Neural cell (in vitro differentiated cells): ENCODE measurements around the gene MICB. TPM values are rescaled to one million over a fixed set of nuclear protein-coding genes. Genes with fewer than 3 reads are reported as not detected.
"Not testable (repeated sequence)": the region's sequence is repeated elsewhere in the genome, so short reads cannot be mapped to it uniquely, and the experiment has no call there.

Experiments used
- H2AFZ ChIP-seq: fragments of 200-600, 300-800 bp; sonication (generic), shearing (Covaris generic); 2 replicates; pipeline ENCODE4 v1.6.0; 2014; ENCODE audit warnings: low read depth, mild to moderate bottlenecking, antibody characterized with exemption, low read length, moderate library complexity
- H3F3A ChIP-seq: fragments of 200-600 bp; shearing (Covaris generic); 2 replicates; pipeline ENCODE4 v1.6.1; 2016; ENCODE audit warnings: mild to moderate bottlenecking, moderate library complexity, mixed read lengths, antibody characterized with exemption, low read length; ENCODE audit not compliant: insufficient read depth, poor library complexity, severe bottlenecking
- H3K27ac ChIP-seq: fragments of 200-600, 300-800 bp; sonication (generic), shearing (Covaris generic); 2 replicates; pipeline ENCODE4 v1.5.1; 2014; ENCODE audit warnings: mild to moderate bottlenecking, low read length, moderate library complexity
- H3K27me3 ChIP-seq: fragments of 300-800, 200-600 bp; sonication (generic), shearing (Covaris generic); 2 replicates; pipeline ENCODE4 v1.6.0; 2014; ENCODE audit warnings: mild to moderate bottlenecking, low read depth, low read length, moderate library complexity; ENCODE audit not compliant: insufficient read depth
- H3K36me3 ChIP-seq: fragments of 300-800, 200-600 bp; sonication (generic), shearing (Covaris generic); 2 replicates; pipeline ENCODE4 v1.5.1; 2014; ENCODE audit warnings: mild to moderate bottlenecking, antibody characterized with exemption, low read length, moderate library complexity; ENCODE audit not compliant: insufficient read depth
- H3K4me2 ChIP-seq: fragments of 300-800, 200-600 bp; sonication (generic), shearing (Covaris generic); 2 replicates; pipeline ENCODE4 v1.6.0; 2014; ENCODE audit warnings: mild to moderate bottlenecking, low read length
- H3K4me3 ChIP-seq: fragments of 300-800, 200-600 bp; sonication (generic), shearing (Covaris generic); 2 replicates; pipeline ENCODE4 v1.5.1; 2014; ENCODE audit warnings: mild to moderate bottlenecking, low read length, moderate library complexity
- H3K79me2 ChIP-seq: fragments of 200-600 bp; shearing (Covaris generic); replicated peaks from 2 replicates; pipeline ENCODE4 v1.6.0; 2014; ENCODE audit warnings: mild to moderate bottlenecking, low read length, moderate library complexity; ENCODE audit not compliant: insufficient read depth
- H3K9ac ChIP-seq: fragments of 300-800, 200-600 bp; sonication (generic), shearing (Covaris generic); 2 replicates; pipeline ENCODE4 v1.6.1; 2016; ENCODE audit warnings: mild to moderate bottlenecking, low read length, mixed read lengths
- H3K9me2 ChIP-seq: fragments of 200-600 bp; shearing (Covaris generic); 2 replicates; pipeline ENCODE4 v1.6.1; 2016; ENCODE audit warnings: mild to moderate bottlenecking, low read length, mixed read lengths; ENCODE audit not compliant: insufficient read depth
- H3K9me3 ChIP-seq: fragments of 200-600, 300-800 bp; sonication (generic), shearing (Covaris generic); 2 replicates; pipeline ENCODE4 v1.6.1; 2016; ENCODE audit warnings: mild to moderate bottlenecking, mixed run types, low read length, moderate library complexity, mixed read lengths
- H4K20me1 ChIP-seq: fragments of 200-600 bp; shearing (Covaris generic); 2 replicates; pipeline ENCODE4 v1.6.1; 2016; ENCODE audit warnings: mild to moderate bottlenecking, mixed run types; ENCODE audit not compliant: insufficient read depth
- EP300 ChIP-seq: fragments of 450-650 bp; conservative IDR thresholded peaks from 2 replicates; pipeline ENCODE4 v1.6.1; 2014; ENCODE audit warnings: antibody characterized with exemption, mild to moderate bottlenecking, moderate library complexity; ENCODE audit not compliant: poor library complexity, severe bottlenecking
- EZH2 ChIP-seq: fragments of 200-600, 300-800 bp; shearing (Covaris generic), sonication (generic); IDR thresholded peaks from 2 replicates; pipeline ENCODE4 v1.6.1; 2014; ENCODE audit warnings: antibody characterized with exemption, low read length, borderline replicate concordance, mild to moderate bottlenecking; ENCODE audit not compliant: insufficient read depth, poor library complexity, severe bottlenecking
- MXI1 ChIP-seq: fragments of 450-650 bp; conservative IDR thresholded peaks from 2 replicates; pipeline ENCODE4 v1.6.1; 2014; ENCODE audit warnings: antibody characterized with exemption, mild to moderate bottlenecking; ENCODE audit not compliant: poor library complexity, severe bottlenecking
- POLR2AphosphoS5 ChIP-seq: IDR thresholded peaks from 2 replicates; pipeline ENCODE4 v1.6.1; 2012
- RAD21 ChIP-seq: fragments of 450-650 bp; conservative IDR thresholded peaks from 2 replicates; pipeline ENCODE4 v1.6.1; 2014; ENCODE audit warnings: antibody characterized with exemption, mild to moderate bottlenecking, moderate library complexity
- SMC3 ChIP-seq: fragments of 450-650 bp; conservative IDR thresholded peaks from 2 replicates; pipeline ENCODE4 v1.6.1; 2014; ENCODE audit warnings: antibody characterized with exemption, mild to moderate bottlenecking, moderate library complexity; ENCODE audit not compliant: poor library complexity
- TAF1 ChIP-seq: IDR thresholded peaks from 2 replicates; pipeline ENCODE4 v1.6.1; 2012; ENCODE audit warnings: low read depth
- polyA plus RNA-seq: library from polyadenylated mRNA; depleted of rRNA; stranded (reverse); fragments of >200 nt; gene quantifications from 2 replicates; pipeline ENCODE4 v1.2.3, GENCODE V29; 2014
- TF ChIP-seq, protein P1 (sequence below): fragments of 450-650 bp; IDR thresholded peaks from 2 replicates; pipeline ENCODE4 v1.5.1; 2014; ENCODE audit warnings: antibody characterized with exemption, mild to moderate bottlenecking, moderate library complexity; ENCODE audit not compliant: poor library complexity, severe bottlenecking
- TF ChIP-seq, protein P2 (sequence below): IDR thresholded peaks from 2 replicates; pipeline ENCODE4 v1.6.1; 2012; ENCODE audit warnings: borderline replicate concordance

MICB gene
- polyA plus RNA-seq, 1 donor from 2014 or later: not detected

DNA sequence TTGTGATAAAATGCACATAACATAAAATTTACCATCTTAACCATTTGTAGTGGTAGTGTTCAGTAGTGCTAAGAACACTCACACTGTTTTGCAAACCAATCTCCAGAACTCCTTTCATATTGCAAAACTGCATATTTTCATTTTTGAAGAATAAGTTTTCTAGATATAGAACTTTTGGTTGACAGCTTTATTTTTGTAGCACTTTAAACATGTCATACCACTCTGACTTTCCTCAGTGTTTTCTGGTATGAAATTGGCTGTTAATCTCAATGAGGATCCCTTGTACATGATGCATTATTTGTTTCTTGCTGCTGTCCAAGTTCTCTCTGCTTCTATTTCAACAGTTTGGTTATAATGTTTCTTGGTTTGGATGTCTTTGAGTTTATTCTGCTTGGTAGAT is 45.1 kb upstream of the MICB start:
- Histone ChIP-seq H3K4me2 (no peak overlapping the region), H3K9me2 (no peaks in the 10 kb centered on the region), H3K4me3 (no peak overlapping the region), H2AFZ (no peak overlapping the region), H3F3A (no peaks in the 10 kb centered on the region), H3K27me3 (no peaks in the 10 kb centered on the region), H3K27ac (no peak overlapping the region), H3K79me2 (no peaks in the 10 kb centered on the region), H3K36me3 (no peaks in the 10 kb centered on the region), H4K20me1 (no peaks in the 10 kb centered on the region), H3K9me3 (peaks cover under 1% of the 10 kb centered on the region), H3K9ac (no peak overlapping the region)
- TF ChIP-seq TAF1 (no peak), POLR2AphosphoS5 (no peak), MXI1 (no peak), RAD21 (no peak), SMC3 (no peak), EP300 (no peak), EZH2 (no peak)
- TF ChIP-seq, protein P1, sequence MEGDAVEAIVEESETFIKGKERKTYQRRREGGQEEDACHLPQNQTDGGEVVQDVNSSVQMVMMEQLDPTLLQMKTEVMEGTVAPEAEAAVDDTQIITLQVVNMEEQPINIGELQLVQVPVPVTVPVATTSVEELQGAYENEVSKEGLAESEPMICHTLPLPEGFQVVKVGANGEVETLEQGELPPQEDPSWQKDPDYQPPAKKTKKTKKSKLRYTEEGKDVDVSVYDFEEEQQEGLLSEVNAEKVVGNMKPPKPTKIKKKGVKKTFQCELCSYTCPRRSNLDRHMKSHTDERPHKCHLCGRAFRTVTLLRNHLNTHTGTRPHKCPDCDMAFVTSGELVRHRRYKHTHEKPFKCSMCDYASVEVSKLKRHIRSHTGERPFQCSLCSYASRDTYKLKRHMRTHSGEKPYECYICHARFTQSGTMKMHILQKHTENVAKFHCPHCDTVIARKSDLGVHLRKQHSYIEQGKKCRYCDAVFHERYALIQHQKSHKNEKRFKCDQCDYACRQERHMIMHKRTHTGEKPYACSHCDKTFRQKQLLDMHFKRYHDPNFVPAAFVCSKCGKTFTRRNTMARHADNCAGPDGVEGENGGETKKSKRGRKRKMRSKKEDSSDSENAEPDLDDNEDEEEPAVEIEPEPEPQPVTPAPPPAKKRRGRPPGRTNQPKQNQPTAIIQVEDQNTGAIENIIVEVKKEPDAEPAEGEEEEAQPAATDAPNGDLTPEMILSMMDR: no peak
- TF ChIP-seq, protein P2, sequence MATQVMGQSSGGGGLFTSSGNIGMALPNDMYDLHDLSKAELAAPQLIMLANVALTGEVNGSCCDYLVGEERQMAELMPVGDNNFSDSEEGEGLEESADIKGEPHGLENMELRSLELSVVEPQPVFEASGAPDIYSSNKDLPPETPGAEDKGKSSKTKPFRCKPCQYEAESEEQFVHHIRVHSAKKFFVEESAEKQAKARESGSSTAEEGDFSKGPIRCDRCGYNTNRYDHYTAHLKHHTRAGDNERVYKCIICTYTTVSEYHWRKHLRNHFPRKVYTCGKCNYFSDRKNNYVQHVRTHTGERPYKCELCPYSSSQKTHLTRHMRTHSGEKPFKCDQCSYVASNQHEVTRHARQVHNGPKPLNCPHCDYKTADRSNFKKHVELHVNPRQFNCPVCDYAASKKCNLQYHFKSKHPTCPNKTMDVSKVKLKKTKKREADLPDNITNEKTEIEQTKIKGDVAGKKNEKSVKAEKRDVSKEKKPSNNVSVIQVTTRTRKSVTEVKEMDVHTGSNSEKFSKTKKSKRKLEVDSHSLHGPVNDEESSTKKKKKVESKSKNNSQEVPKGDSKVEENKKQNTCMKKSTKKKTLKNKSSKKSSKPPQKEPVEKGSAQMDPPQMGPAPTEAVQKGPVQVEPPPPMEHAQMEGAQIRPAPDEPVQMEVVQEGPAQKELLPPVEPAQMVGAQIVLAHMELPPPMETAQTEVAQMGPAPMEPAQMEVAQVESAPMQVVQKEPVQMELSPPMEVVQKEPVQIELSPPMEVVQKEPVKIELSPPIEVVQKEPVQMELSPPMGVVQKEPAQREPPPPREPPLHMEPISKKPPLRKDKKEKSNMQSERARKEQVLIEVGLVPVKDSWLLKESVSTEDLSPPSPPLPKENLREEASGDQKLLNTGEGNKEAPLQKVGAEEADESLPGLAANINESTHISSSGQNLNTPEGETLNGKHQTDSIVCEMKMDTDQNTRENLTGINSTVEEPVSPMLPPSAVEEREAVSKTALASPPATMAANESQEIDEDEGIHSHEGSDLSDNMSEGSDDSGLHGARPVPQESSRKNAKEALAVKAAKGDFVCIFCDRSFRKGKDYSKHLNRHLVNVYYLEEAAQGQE: no peak

DNA sequence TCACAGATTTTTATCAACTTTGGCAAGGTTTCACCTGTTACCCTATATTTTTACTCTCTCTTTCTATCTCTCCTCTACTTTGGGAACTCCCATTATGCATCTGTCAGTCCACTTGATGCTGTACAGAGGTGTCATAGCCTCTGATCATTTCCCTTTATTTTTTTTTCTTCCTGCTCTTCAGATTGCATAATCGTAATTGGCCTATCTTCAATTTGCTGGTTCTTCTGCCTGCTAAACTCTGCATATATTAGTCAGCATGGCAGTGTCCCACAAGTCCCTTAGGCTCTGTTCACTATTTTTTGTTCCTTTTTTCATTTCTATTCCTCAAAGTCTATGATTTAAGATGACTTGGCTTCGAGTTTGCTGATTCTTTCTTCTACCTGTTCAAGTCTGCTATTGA is 44.7 kb upstream of the MICB start:
- no peaks in the 10 kb centered on the region for H3K9me2 ChIP-seq

DNA sequence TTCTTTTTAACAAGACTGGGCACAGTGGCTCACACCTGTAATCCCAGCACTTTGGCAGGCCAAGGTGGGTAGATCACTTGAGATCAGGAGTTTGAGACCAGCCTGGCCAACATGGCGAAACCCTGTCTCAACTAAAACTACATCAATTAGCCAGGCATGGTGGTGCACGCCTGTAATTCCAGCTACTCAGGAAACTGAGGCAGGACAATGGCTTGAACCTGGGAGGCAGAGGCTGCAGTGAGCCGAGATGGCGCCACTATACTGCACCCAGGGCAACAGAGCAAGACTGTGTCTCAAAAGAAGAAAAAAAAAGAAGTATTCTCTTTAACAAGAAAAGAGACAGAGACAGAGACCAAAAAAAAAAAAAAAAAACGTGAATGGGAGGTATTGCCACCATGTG is 38.1 kb upstream of the MICB start:
- H3K9ac ChIP-seq, H3K4me3 ChIP-seq, H3K36me3 ChIP-seq, H3K9me2 ChIP-seq, H3K27ac ChIP-seq, H4K20me1 ChIP-seq, H3K9me3 ChIP-seq, H3F3A ChIP-seq, H3K4me2 ChIP-seq, H3K79me2 ChIP-seq, H2AFZ ChIP-seq, H3K27me3 ChIP-seq: not testable (repeated sequence)

More for the DNA sequence above, 44.7 kb upstream of the MICB start:
- no peaks in the 10 kb centered on the region for H3K79me2 ChIP-seq
- H3K4me3 ChIP-seq: no peak overlapping the region
- no peak overlapping the region for H2AFZ ChIP-seq
- no peaks in the 10 kb centered on the region for H4K20me1 ChIP-seq
- H3K4me2 ChIP-seq: no peak overlapping the region
- H3K36me3 ChIP-seq: no peaks in the 10 kb centered on the region
- H3K27ac ChIP-seq: no peak overlapping the region
- no peaks in the 10 kb centered on the region for H3K27me3 ChIP-seq
- H3K9ac ChIP-seq: no peak overlapping the region
- TF ChIP-seq TAF1: no peak
- no peak for TF ChIP-seq EP300
- TF ChIP-seq MXI1: no peak
- no peak for TF ChIP-seq EZH2
- no peak for TF ChIP-seq RAD21
- H3K9me3 ChIP-seq: peaks cover 3% of the 10 kb centered on the region
- H3F3A ChIP-seq: no peaks in the 10 kb centered on the region
